GM21367 (cell line): ENCODE measurements around the gene PPFIA2.

Experiments
- ATAC-seq: cut with Tn5 transposase; IDR thresholded peaks from one replicate; pipeline ENCODE4 v1.9.1; 2021; ENCODE audit not compliant: unreplicated experiment

Gene PPFIA2

GRCh38 chr12:81759190-81760051 lies at the start of gene PPFIA2:
TSS of gene PPFIA2 (minus strand) at chr12:81759350.
- ATAC-seq: no peak

DNA sequence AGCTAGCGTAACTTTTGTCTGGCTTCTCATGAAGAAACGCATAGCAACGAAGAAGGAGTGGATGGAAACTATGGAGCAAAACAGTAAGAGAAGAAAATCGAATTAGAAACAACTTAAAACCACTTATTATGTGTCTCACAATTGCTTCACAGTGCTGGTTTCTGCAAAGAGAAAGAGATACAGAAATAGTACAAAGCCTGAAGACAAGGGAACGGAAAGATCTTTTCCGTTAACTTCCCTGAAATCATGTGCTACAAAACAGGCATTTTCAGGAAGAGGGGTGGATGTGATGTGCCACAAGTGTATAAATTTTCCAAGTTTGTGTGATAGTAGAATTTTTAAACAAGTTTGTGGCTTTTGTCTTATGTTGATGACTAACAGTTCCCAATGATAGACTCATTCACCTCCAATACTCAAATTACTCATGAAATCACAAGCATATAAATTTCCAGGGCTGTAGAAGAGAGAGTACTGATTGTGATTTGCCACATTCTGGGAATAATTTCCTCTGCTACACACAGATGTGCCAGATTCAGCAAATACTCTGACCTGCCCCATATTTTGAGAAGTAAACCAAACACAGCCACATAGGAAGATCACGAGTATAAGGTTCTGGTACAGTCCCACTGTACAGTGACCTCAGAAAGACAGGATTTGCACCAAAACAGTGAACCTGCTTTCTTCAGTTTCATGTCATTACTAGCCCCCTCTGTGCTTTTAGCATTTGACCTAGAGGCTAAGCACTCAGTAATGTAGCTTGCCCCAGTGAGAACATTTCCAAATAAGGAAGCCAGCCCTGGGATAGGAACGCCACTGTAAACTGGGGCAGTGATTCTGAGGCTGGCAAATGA lies 41.4 kb upstream of the PPFIA2 start:
- no peak for ATAC-seq

DNA sequence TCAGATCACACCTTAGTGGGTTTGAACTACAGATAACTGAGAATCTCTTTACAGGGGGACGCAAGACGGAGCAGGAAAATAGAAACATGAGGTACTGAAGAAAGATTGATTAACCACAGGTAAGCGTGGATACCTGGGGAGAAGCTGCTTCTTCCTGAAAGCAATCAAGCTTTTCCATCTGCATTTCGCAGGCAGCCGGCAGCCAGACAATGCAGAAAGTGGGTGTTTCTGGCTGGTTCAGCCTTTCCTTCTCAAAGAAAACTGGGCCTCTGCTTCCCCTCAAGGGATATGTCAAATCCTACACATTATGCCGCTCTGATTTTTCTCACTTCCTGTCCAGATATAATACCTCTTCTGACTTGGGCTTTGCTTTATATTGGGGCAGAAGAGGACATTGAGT lies 39.1 kb upstream of the PPFIA2 start:
- no peak for ATAC-seq

GRCh38 chr12:81797100-81797499 lies 38.0 kb upstream of the PPFIA2 start:
- ATAC-seq: peak; percentile 69

- ATAC-seq: no peak
These were observed 33.5 kb upstream of the PPFIA2 start for GRCh38 chr12:81792666-81793065.

DNA sequence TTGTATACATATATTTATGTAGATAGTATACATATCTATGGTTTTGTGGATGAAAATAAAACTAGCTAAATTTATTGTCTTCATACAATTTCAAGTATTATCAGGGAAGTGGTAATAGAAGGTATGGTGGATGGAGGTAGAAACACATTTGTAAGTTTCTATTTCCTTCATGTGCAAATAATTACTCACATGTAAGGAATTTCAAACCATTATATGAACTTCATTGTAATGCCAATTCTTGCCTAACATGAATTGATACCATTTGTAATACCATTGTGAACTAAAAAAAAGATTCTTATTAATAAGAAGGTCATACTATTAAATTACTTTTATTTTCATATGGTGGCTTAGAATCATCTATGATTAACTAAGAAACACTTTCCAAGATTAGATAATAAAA lies 20.1 kb upstream of the PPFIA2 start:
- ATAC-seq: no peak

- no peak for ATAC-seq
These were observed 19.6 kb upstream of the PPFIA2 start for GRCh38 chr12:81778719-81779118.

GRCh38 chr12:81758421-81759189 lies 545 bp downstream of the PPFIA2 start:
- no peak for ATAC-seq

DNA sequence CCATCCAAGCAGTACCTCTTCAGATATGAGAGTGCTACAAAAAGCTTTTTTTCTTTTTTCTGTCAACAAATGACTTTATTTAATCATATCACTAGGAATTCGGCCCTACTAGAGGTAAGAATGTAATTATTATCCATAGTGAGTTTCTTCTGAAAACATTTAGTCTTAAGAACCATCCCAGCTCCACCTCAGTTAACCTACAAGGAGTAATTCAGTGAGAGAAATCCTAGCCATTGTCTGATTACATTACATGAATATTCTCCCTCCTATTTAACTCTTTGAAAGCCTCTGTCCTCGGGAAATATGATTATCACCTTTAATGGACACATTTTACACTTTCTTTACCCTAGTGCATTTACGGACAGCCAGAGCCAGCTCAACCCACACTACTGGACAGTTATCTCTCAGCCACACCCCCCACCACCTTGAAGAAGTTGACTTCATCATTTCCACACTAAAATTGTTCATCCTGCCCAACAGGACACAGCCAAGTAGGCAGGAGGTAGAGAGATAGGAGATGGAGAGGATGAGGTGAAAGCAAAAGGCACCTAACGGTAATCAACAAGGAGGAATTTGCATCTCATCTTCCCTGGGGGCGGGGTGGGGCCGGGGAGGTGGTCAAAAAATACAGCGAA lies 1.3 kb downstream of the PPFIA2 start:
- ATAC-seq: no peak

- no peak for ATAC-seq
These were observed 29.4 kb downstream of the PPFIA2 start for GRCh38 chr12:81729781-81730180.

- no peak for ATAC-seq
These were observed 31.8 kb downstream of the PPFIA2 start for GRCh38 chr12:81727391-81727790.

DNA sequence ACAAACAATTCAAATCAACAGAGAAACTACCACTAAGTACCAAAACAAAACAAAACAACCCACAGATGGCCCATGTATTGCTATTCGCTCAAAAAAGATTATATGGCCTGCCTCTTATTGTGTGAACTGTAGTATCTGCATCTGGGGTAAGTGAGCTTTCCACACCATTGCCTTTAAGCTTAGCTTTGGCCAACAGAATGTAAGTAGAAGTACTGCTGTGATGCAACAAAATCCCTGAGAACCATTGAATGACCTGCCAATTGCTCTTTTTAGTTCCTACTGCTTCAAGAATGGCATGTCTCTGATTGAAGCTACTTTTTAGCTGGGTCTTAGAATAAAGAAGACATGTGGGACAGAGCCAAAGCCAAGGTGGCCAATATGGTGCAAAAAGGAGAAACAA lies 32.5 kb downstream of the PPFIA2 start:
- ATAC-seq: no peak

DNA sequence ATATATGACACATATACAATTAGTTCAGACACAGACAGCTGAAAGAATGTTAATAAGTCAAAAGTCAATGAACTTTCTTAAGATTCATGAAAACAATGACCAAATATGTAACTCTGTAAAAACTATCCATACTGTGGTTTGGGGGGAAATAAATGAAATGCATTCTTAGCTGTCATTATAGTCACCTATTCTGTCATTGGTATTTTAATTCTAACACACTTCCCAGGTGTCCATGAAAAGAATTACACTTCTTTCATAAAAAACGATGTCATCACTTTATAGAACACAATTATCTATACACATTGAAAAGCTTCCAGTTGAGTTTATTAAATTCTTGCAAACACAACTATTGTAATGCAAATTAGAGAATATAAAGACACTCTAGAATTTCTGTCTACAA lies 35.8 kb downstream of the PPFIA2 start:
- ATAC-seq: no peak

GRCh38 chr12:81722004-81722403 lies 37.1 kb downstream of the PPFIA2 start:
- ATAC-seq: no peak

GRCh38 chr12:81718616-81719015 lies 40.5 kb downstream of the PPFIA2 start:
- no peak for ATAC-seq

- no peak for ATAC-seq
These were observed 46.6 kb downstream of the PPFIA2 start for GRCh38 chr12:81712536-81712935.

DNA sequence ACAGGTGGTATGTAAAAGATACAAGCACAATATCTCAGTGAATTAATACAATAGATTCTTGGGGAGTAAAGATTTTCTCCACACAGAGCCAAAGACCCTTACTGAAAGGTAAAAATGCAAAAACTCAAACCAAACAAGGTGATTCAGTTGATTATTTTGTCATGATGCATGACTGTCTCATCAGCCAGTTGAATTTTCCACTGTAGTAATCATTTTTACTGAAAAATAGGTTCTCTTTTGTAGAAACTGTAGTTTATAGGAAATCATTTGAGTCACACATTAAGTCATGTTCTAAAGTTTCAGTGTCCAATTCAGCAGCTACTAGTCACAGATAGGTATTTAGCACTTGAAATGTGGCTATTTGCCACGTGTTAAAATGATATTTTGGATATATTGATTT lies 53.6 kb downstream of the PPFIA2 start:
- no peak for ATAC-seq

DNA sequence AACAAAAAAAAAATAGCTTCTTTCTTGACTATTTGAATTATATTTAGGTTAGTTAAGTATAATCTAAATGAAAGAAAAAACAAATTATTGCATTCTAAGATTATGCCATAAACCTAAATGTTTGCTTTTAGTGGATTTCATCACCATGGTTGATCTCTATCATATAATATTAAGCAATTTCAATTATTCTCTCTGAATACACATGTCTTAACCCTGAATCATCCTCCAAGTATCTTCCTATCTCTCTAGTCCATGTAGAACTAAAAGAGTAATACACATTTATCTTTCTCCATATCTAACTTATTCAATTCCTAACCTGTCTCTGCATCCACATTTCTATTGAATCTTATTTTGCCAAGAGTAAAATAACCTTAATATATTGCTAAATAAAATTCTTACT lies 59.6 kb downstream of the PPFIA2 start:
- ATAC-seq: no peak

GRCh38 chr12:81692008-81692407 lies 67.1 kb downstream of the PPFIA2 start:
- no peak for ATAC-seq

- ATAC-seq: no peak
These were observed 75.3 kb downstream of the PPFIA2 start for GRCh38 chr12:81683881-81684280.

- no peak for ATAC-seq
These were observed 79.5 kb downstream of the PPFIA2 start for GRCh38 chr12:81679614-81680013.
